ENCODE data around the gene AMER2. TPM values are rescaled to one million over a fixed set of nuclear protein-coding genes. Genes with fewer than 3 reads are reported as not detected.

Gene AMER2
- total and polyA plus RNA-seq, 3 donors from 2014 or later, result 1.5 to 2.9 (median 2.3) TPM

DNA sequence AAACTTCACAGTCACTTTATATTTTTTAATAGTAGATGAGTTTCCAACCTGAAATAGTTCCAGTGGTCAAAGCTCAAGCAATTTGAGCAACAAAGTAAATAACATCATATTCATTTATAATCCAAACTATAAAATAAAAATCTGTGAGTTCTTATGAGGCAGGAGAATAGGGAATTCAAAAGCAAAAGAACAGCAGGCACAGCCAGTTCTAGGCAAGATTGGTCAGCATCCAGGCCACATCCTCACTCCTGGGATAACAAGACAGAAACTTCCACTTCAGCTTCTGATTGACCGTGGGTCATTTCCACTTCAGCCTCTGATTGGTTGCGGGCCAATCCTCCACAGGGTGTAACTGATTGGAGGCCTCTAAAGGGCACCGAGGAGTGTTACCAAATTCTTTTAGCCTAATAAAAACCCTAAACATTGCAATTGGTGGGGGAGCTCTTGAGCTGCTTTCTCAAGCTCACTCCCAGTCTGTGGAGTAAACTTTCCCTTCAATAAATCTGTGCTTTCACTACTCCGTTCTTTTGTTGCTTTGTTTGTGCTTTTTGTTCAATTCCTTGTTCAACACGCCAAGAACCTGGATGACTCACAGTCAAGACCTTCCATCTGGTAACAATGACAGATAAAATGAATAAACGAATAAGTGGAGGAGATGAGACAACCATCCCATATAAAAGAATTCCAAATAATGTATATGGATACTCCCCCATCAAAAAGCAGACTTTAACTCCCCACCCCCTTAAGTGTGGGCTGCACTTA, 42.6 kb upstream of the AMER2 start:
- H3K27ac ChIP-seq, result no peak overlapping the region
- no peaks in the 10 kb centered on the region for H3K4me1 ChIP-seq
- H3K27me3 ChIP-seq, result no peaks in the 10 kb centered on the region
- H3K9me3 ChIP-seq, result no peaks in the 10 kb centered on the region
- intact Hi-C loops (cut with DNase I; ENCODE audit: low total_unique reads), result no loop called here
- DNase-seq, result peak; percentile 16
- H3K4me3 ChIP-seq, result no peak overlapping the region
- TF ChIP-seq POLR2A (IDR thresholded peaks at IDR 0.05), result no peak
- TF ChIP-seq, protein P1, sequence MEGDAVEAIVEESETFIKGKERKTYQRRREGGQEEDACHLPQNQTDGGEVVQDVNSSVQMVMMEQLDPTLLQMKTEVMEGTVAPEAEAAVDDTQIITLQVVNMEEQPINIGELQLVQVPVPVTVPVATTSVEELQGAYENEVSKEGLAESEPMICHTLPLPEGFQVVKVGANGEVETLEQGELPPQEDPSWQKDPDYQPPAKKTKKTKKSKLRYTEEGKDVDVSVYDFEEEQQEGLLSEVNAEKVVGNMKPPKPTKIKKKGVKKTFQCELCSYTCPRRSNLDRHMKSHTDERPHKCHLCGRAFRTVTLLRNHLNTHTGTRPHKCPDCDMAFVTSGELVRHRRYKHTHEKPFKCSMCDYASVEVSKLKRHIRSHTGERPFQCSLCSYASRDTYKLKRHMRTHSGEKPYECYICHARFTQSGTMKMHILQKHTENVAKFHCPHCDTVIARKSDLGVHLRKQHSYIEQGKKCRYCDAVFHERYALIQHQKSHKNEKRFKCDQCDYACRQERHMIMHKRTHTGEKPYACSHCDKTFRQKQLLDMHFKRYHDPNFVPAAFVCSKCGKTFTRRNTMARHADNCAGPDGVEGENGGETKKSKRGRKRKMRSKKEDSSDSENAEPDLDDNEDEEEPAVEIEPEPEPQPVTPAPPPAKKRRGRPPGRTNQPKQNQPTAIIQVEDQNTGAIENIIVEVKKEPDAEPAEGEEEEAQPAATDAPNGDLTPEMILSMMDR (IDR thresholded peaks at IDR 0.05), result no peak
- WGBS, 2 donors, result 26 to 33% methylated on average over 6 of the region's 6 CpGs
- no peaks in the 10 kb centered on the region for H3K36me3 ChIP-seq (ENCODE audit: low read depth, missing control alignments)

DNA sequence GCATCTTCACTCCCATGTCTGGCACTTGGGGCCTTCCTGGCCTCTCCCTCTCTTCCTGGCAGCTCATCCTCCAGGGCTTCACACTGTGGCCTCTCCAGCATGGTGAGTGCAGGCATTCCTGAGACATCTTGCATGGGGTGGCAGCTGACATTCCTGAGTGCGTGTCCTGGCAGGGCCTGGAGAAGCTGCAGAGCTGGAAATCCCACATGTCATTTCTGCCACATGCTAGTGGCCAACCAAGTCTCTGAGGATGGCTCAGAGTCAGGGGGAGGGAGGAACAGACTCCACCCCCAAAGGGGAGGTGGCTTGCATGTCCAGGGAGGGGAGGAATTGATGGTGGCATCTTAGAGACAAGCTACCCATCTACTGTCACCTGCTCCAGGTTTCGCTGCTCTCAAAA, 41.6 kb upstream of the AMER2 start:
- 84 to 100% methylated on average over 2 of the region's 2 CpGs for WGBS, 2 donors
- DNase-seq, result no peak
- intact Hi-C loops (cut with DNase I; ENCODE audit: low total_unique reads), result no loop called here
- H3K4me1 ChIP-seq, result no peaks in the 10 kb centered on the region
- H3K27ac ChIP-seq, result no peak overlapping the region
- no peaks in the 10 kb centered on the region for H3K9me3 ChIP-seq
- H3K36me3 ChIP-seq (ENCODE audit: low read depth, missing control alignments), result no peaks in the 10 kb centered on the region
- no peak for TF ChIP-seq POLR2A (IDR thresholded peaks at IDR 0.05)
- TF ChIP-seq, protein P1 (IDR thresholded peaks at IDR 0.05), result no peak
- no peaks in the 10 kb centered on the region for H3K27me3 ChIP-seq
- no peak overlapping the region for H3K4me3 ChIP-seq

GRCh38 chr13:25210842-25211569, 38.9 kb upstream of the AMER2 start:
- no peak overlapping the region for H3K27ac ChIP-seq
- H3K4me1 ChIP-seq, result no peaks in the 10 kb centered on the region
- no peak for DNase-seq
- TF ChIP-seq POLR2A (IDR thresholded peaks at IDR 0.05), result no peak
- TF ChIP-seq, protein P1 (IDR thresholded peaks at IDR 0.05), result no peak
- WGBS, 2 donors, result 79 to 81% methylated on average over 13 of the region's 13 CpGs
- H3K27me3 ChIP-seq, result no peaks in the 10 kb centered on the region
- H3K9me3 ChIP-seq, result no peaks in the 10 kb centered on the region
- H3K36me3 ChIP-seq (ENCODE audit: low read depth, missing control alignments), result no peaks in the 10 kb centered on the region
- no peak overlapping the region for H3K4me3 ChIP-seq
- intact Hi-C loops (cut with DNase I; ENCODE audit: low total_unique reads), result no loop called here

DNA sequence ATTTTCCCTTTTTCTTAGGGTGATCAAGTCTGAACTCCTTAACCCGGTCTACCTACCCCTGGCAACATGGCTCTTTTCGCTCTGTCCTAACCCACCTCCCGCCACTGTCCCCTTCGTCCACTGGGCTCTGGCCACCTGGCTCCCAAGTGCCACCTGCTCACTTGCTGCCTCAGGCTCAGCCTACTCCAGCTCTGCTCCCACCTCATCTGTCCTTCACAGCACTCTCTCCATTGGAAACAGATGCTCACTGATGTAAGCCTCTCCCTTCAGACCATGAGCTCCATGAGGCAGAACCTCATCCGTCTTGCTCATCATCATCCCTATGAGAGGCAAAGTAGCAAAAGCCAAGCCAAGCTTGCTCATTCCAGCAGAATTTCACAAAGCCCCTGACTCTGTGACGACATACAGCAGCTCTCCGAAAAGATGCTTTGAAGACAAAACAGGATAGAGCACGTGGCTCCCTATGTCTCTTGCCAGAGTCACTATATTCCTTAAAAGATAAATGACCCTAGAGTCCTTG, 35.3 kb upstream of the AMER2 start:
- no peak for DNase-seq

More for the DNA sequence above, 35.3 kb upstream of the AMER2 start:
- intact Hi-C loops (cut with DNase I; ENCODE audit: low total_unique reads), result no loop called here
- no peaks in the 10 kb centered on the region for H3K36me3 ChIP-seq (ENCODE audit: low read depth, missing control alignments)
- H3K9me3 ChIP-seq, result no peaks in the 10 kb centered on the region
- 87 to 94% methylated on average over 8 of the region's 8 CpGs for WGBS, 2 donors
- no peaks in the 10 kb centered on the region for H3K27me3 ChIP-seq
- TF ChIP-seq, protein P1 (IDR thresholded peaks at IDR 0.05), result no peak
- TF ChIP-seq POLR2A (IDR thresholded peaks at IDR 0.05), result no peak
- H3K4me1 ChIP-seq, result no peaks in the 10 kb centered on the region
- H3K4me3 ChIP-seq, result no peak overlapping the region
- no peak overlapping the region for H3K27ac ChIP-seq

All from testis (tissue), 3 donors.